ENCODE data around the gene LOXL4.

DNA sequence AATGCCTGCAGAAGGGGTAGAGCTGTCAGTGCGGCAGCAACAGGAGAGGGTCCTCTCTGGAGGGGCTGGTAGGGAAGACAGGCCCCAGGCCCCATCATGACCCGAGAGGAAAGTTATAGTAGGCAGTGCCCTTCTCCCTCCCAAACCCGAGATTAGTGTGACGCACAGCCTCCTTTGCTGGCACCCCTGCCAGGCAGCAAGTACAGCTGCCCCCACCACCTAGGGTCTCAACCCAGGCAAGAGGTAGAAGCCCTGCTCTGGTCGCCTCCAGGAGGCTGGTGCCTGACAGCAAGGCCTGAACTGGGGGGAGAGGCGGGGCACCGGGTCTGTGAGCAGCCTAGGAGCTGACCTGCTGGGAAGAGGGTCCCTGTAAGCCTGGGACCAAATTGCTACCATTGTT lies 15.5 kb downstream of the LOXL4 start:
- TF ChIP-seq, protein P1, sequence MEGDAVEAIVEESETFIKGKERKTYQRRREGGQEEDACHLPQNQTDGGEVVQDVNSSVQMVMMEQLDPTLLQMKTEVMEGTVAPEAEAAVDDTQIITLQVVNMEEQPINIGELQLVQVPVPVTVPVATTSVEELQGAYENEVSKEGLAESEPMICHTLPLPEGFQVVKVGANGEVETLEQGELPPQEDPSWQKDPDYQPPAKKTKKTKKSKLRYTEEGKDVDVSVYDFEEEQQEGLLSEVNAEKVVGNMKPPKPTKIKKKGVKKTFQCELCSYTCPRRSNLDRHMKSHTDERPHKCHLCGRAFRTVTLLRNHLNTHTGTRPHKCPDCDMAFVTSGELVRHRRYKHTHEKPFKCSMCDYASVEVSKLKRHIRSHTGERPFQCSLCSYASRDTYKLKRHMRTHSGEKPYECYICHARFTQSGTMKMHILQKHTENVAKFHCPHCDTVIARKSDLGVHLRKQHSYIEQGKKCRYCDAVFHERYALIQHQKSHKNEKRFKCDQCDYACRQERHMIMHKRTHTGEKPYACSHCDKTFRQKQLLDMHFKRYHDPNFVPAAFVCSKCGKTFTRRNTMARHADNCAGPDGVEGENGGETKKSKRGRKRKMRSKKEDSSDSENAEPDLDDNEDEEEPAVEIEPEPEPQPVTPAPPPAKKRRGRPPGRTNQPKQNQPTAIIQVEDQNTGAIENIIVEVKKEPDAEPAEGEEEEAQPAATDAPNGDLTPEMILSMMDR (IDR thresholded peaks at IDR 0.05): no peak
- no peak for TF ChIP-seq POLR2A (IDR thresholded peaks at IDR 0.05)

Measured in uterus (tissue), 2 donors.